H1 (cell line): ENCODE results near the gene CLDN15. TPM values are rescaled to one million over a fixed set of nuclear protein-coding genes. Genes with fewer than 3 reads are reported as not detected.

ENCODE experiments used
- CTCF ChIA-PET: fragments of 300-600 bp; sonication (Branson Sonifier 250); formaldehyde crosslinking; loops from one replicate; lab custom pipeline; 2021; ENCODE audit not compliant: partially characterized antibody; lab: Charles Lee
- POLR2A ChIA-PET: fragments of 300-600 bp; sonication (Branson Sonifier 250); formaldehyde crosslinking; loops from one replicate; lab custom pipeline; 2021; ENCODE audit warnings: inconsistent platforms; ENCODE audit not compliant: partially characterized antibody; lab: Charles Lee
- DNase-seq, 2 experiments: peaks; one replicate each; pipeline versions ENCODE4 v3.0.0 to v3.0.0-alpha.2; 2010 to 2022; ENCODE audit warnings: low spot score in 2 of 2, low read depth in 1 of 2, mixed read lengths in 1 of 2
- FAIRE-seq: peaks from 2 replicates; lab custom pipeline; 2011; peaks lifted over from hg19 to GRCh38; lab: Jason Lieb, UNC
- H2AFZ ChIP-seq: 2 replicates; pipeline ENCODE4 v1.8.1; 2012; ENCODE audit warnings: low read length, inconsistent platforms
- H2AK5ac ChIP-seq: 2 replicates; pipeline ENCODE4 v1.6.1; 2013; ENCODE audit warnings: low read depth, low read length
- H2BK120ac ChIP-seq: replicated peaks from 2 replicates; pipeline ENCODE3; 2013; ENCODE audit warnings: low read depth, low read length, inconsistent platforms
- H2BK12ac ChIP-seq: 2 replicates; pipeline ENCODE4 v1.6.1; 2013; ENCODE audit warnings: low read depth, low read length
- H2BK15ac ChIP-seq: 2 replicates; pipeline ENCODE4 v1.6.1; 2013; ENCODE audit warnings: low read length
- H2BK20ac ChIP-seq: 2 replicates; pipeline ENCODE4 v1.6.1; 2013; ENCODE audit warnings: low read length
- H2BK5ac ChIP-seq: 2 replicates; pipeline ENCODE4 v1.6.1; 2013; ENCODE audit warnings: low read depth, low read length
- H3K14ac ChIP-seq: 2 replicates; pipeline ENCODE4 v1.6.1; 2013; ENCODE audit warnings: inconsistent platforms; ENCODE audit not compliant: insufficient read length
- H3K18ac ChIP-seq: 2 replicates; pipeline ENCODE4 v1.6.1; 2013; ENCODE audit warnings: low read length; ENCODE audit errors: extremely low read depth
- H3K23ac ChIP-seq: 2 replicates; pipeline ENCODE4 v1.6.1; 2013; ENCODE audit warnings: inconsistent platforms; ENCODE audit not compliant: insufficient read length
- H3K23me2 ChIP-seq: 2 replicates; pipeline ENCODE4 v1.6.1; 2013; ENCODE audit warnings: low read depth, low read length
- H3K27ac ChIP-seq: 2 replicates; pipeline ENCODE4 v1.6.1; 2011; ENCODE audit warnings: low read depth, low read length, inconsistent platforms
- H3K27me3 ChIP-seq, 4 experiments: replicated peaks in 1 of 4; 1 replicate in 1 of 4; 2 replicates in 3 of 4; pipeline versions ENCODE4 v1.6.1 to v1.8.1; 2011 to 2013; ENCODE audit warnings: low read length in 3 of 4, mild to moderate bottlenecking in 3 of 4, inconsistent platforms in 2 of 4, mixed read lengths in 2 of 4, moderate library complexity in 1 of 4; ENCODE audit not compliant: control insufficient read depth in 3 of 4, insufficient read depth in 3 of 4; ENCODE audit errors: extremely low read depth in 1 of 4
- H3K36me3 ChIP-seq, 4 experiments: 2 replicates each; pipeline versions ENCODE4 v1.6.1 to v1.8.1; 2011 to 2013; ENCODE audit warnings: mild to moderate bottlenecking in 4 of 4, low read length in 3 of 4, moderate library complexity in 2 of 4, control low read depth in 1 of 4, inconsistent platforms in 1 of 4; ENCODE audit not compliant: insufficient read depth in 4 of 4, control insufficient read depth in 2 of 4
- H3K4ac ChIP-seq: replicated peaks from 2 replicates; pipeline ENCODE3; 2013; ENCODE audit warnings: low read length, low read depth, mixed read lengths, inconsistent platforms; ENCODE audit not compliant: insufficient read length
- H3K4me1 ChIP-seq, 4 experiments: replicated peaks in 1 of 4; 1 replicate in 1 of 4; 2 replicates in 3 of 4; pipeline versions ENCODE4 v1.6.1 to v1.8.1; 2011 to 2013; ENCODE audit warnings: low read length in 3 of 4, inconsistent platforms in 2 of 4, mixed read lengths in 1 of 4; ENCODE audit not compliant: insufficient read depth in 4 of 4, control insufficient read depth in 3 of 4
- H3K4me2 ChIP-seq, 2 experiments: 2 replicates each; pipeline versions ENCODE4 v1.6.1 to v1.8.1; 2011 to 2013; ENCODE audit warnings: low read depth in 2 of 2, low read length in 2 of 2, control low read depth in 1 of 2, inconsistent platforms in 1 of 2, mild to moderate bottlenecking in 1 of 2; ENCODE audit not compliant: insufficient read depth in 1 of 2
- H3K4me3 ChIP-seq, 4 experiments: fragments of 200-600, 300-600 bp in 1 of 4; sonication (generic), shearing (Covaris generic), sonication (Bioruptor Twin) in 1 of 4; 2 replicates each; pipeline versions ENCODE4 v1.5.1 to v1.8.1; 2011 to 2016; ENCODE audit warnings: low read length in 4 of 4, low read depth in 3 of 4, control low read depth in 2 of 4, inconsistent platforms in 2 of 4, mild to moderate bottlenecking in 2 of 4, mixed read lengths in 1 of 4, moderate library complexity in 1 of 4; ENCODE audit not compliant: insufficient read depth in 2 of 4; ENCODE audit errors: extremely low read depth in 1 of 4
- H3K56ac ChIP-seq: replicated peaks from 2 replicates; pipeline ENCODE3; 2013; ENCODE audit warnings: low read depth, mild to moderate bottlenecking, mixed read lengths, low read length, inconsistent platforms; ENCODE audit not compliant: insufficient read length
- H3K79me1 ChIP-seq: 2 replicates; pipeline ENCODE4 v1.6.1; 2013; ENCODE audit warnings: low read depth, low read length, control low read depth
- H3K79me2 ChIP-seq, 2 experiments: 2 replicates each; pipeline versions ENCODE4 v1.6.1 to v1.8.1; 2012 to 2013; ENCODE audit warnings: low read length in 2 of 2, mild to moderate bottlenecking in 2 of 2, inconsistent platforms in 1 of 2; ENCODE audit not compliant: insufficient read depth in 2 of 2, control insufficient read depth in 1 of 2
- H3K9ac ChIP-seq, 4 experiments: replicated peaks in 1 of 4; 1 replicate in 1 of 4; 2 replicates in 3 of 4; pipeline versions ENCODE4 v1.6.1 to v1.8.1; 2011 to 2013; ENCODE audit warnings: low read depth in 3 of 4, low read length in 3 of 4, control low read depth in 2 of 4, mild to moderate bottlenecking in 2 of 4, moderate library complexity in 2 of 4, inconsistent platforms in 1 of 4; ENCODE audit errors: extremely low read depth in 1 of 4
- H3K9me3 ChIP-seq, 2 experiments: 2 replicates each; pipeline versions ENCODE4 v1.6.1 to v1.8.1; 2012 to 2013; ENCODE audit warnings: mild to moderate bottlenecking in 2 of 2, moderate library complexity in 2 of 2, control low read depth in 1 of 2, inconsistent platforms in 1 of 2, low read depth in 1 of 2, low read length in 1 of 2, mixed read lengths in 1 of 2; ENCODE audit not compliant: insufficient read depth in 2 of 2
- H4K20me1 ChIP-seq, 2 experiments: replicated peaks in 1 of 2; 2 replicates each; pipeline versions ENCODE3 to v1.8.1; 2011 to 2013; ENCODE audit warnings: inconsistent platforms in 2 of 2, low read length in 2 of 2, mild to moderate bottlenecking in 1 of 2; ENCODE audit not compliant: insufficient read depth in 2 of 2, control insufficient read depth in 1 of 2
- H4K5ac ChIP-seq: 2 replicates; pipeline ENCODE4 v1.6.1; 2013; ENCODE audit warnings: low read length, low read depth, mixed read lengths, inconsistent platforms; ENCODE audit not compliant: insufficient read length
- H4K8ac ChIP-seq: 2 replicates; pipeline ENCODE4 v1.8.0; 2013; ENCODE audit warnings: mild to moderate bottlenecking, moderate library complexity, low read length, inconsistent platforms; ENCODE audit not compliant: insufficient read depth; ENCODE audit errors: extremely low read depth
- H4K91ac ChIP-seq: replicated peaks from 2 replicates; pipeline ENCODE3; 2013; ENCODE audit warnings: low read length, mixed read lengths, inconsistent platforms; ENCODE audit not compliant: insufficient read length
- CEBPB ChIP-seq: IDR thresholded peaks from 2 replicates; pipeline ENCODE4 v1.6.1; 2012; ENCODE audit warnings: low read depth, low read length
- E2F6 ChIP-seq: IDR thresholded peaks from 2 replicates; pipeline ENCODE4 v1.6.1; 2012; ENCODE audit warnings: inconsistent platforms
- MAFK ChIP-seq: IDR thresholded peaks from 2 replicates; pipeline ENCODE4 v1.6.1; 2012; ENCODE audit warnings: low read depth, mild to moderate bottlenecking, improper control_type of control experiment, low read length
- RAD21 ChIP-seq, 2 experiments: IDR thresholded peaks in 1 of 2; conservative IDR thresholded peaks in 1 of 2; 2 replicates each; pipeline ENCODE4 v1.6.1; 2011; ENCODE audit warnings: low read depth in 2 of 2, low read length in 2 of 2, improper control_type of control experiment in 1 of 2, inconsistent platforms in 1 of 2, mild to moderate bottlenecking in 1 of 2, moderate library complexity in 1 of 2
- RFX5 ChIP-seq: IDR thresholded peaks from 2 replicates; pipeline ENCODE4 v1.6.1; 2011; ENCODE audit warnings: low read depth, low read length, improper control_type of control experiment, borderline replicate concordance
- WGBS, 2 experiments: shearing (Covaris generic) in 1 of 2; methylation state at CpG; one replicate each; pipeline versions ENCODE4 v1.1.6 to v1.1.7; 2013 to 2015; ENCODE audit warnings: low lambda C conversion rate in 2 of 2, mixed read lengths in 2 of 2, inconsistent platforms in 1 of 2, low coverage in 1 of 2, missing lambda C conversion rate in 1 of 2; ENCODE audit not compliant: insufficient replicate concordance in 2 of 2, insufficient coverage in 1 of 2, insufficient read length in 1 of 2; ENCODE audit errors: extremely low coverage in 1 of 2, missing lambda C conversion rate in 1 of 2; 5-methylcytosine and 5-hydroxymethylcytosine counted together
- polyA plus RNA-seq, 7 experiments: library from polyadenylated mRNA; depleted of rRNA in 3 of 7; stranded (reverse) in 5 of 7; unstranded in 2 of 7; fragments of >200 nt in 5 of 7; fragments of 200-250 nt in 2 of 7; gene quantifications; 1 replicate in 5 of 7; 2 replicates in 1 of 7; 4 replicates in 1 of 7; pipeline versions ENCODE4 v1.2.1 to v1.2.3, GENCODE V29; 2011 to 2013; ENCODE audit warnings: missing spikeins in 2 of 7, mixed read lengths in 2 of 7
- total RNA-seq: library from RNA; stranded (reverse); fragmentation: NEBNext Ultra II Directional; extraction: Animal tissue kit (Norgen Biotek cat#: 25700); gene quantifications from 2 replicates; pipeline ENCODE4 v1.2.1, GENCODE V29; 2021
- TF ChIP-seq, protein P1 (sequence below), 3 experiments: IDR thresholded peaks; 1 replicate in 2 of 3; 2 replicates in 1 of 3; pipeline versions ENCODE4 v1.5.1 to v1.6.1; 2011; ENCODE audit warnings: low read length in 3 of 3, mild to moderate bottlenecking in 3 of 3, inconsistent platforms in 2 of 3, low read depth in 1 of 3, moderate library complexity in 1 of 3; ENCODE audit not compliant: insufficient read depth in 1 of 3; ENCODE audit errors: control extremely low read depth in 1 of 3

CLDN15 gene
- total and polyA plus RNA-seq, 2 of the 8 experiments (the other 6 are each of a cell fraction or from before 2014, with no cell fraction given): 5.5 to 7.6 TPM

DNA sequence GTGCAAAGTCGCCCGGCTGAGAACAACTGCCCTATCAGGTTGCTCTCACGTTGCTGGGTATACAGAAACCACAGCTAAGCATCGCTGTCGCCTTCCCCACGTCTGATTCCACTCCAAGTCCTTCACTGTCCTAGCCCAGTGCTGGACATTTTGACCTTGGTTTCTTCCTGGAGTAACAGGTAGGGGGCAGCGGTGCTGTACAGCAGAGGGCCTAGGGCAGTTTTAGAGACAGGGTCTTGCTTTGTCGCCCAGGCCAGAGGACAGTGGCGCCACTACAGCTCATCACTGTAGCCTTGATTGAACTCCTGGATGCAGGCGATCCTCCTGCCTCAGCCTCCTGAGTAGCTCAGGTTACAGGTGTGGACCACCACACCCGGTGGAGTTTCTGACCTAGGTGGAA, 2.6 kb downstream of the CLDN15 start:
- FAIRE-seq: no peak
- Histone ChIP-seq H4K20me1 (peaks cover 0 to 11% of the 10 kb centered on the region in 2 experiments), H3K14ac (no peak overlapping the region), H2BK15ac (0 out of 2 replicates have a peak overlapping the region, but pooled peaks have one; percentile 75), H3K4me1 (peaks cover 0 to 24% (median 12%) of the 10 kb centered on the region in 4 experiments; a peak in 6 of 7 replicates), H3K18ac (no peak overlapping the region), H4K91ac (no peak overlapping the region), H3K4ac (no peak overlapping the region), H2BK5ac (no peak overlapping the region), H2AK5ac (no peak overlapping the region), H4K5ac (no peak overlapping the region), H3K27me3 (no peaks in the 10 kb centered on the region), H3K56ac (no peak overlapping the region), H3K9me3 (no peaks in the 10 kb centered on the region), H3K79me1 (no peaks in the 10 kb centered on the region), H2BK12ac (0 out of 2 replicates have a peak overlapping the region, but pooled peaks have one; percentile 9), H3K9ac (no peak overlapping the region), H3K4me2 (no peak overlapping the region), H3K79me2 (no peaks in the 10 kb centered on the region), H3K27ac (no peak overlapping the region), H3K36me3 (no peaks in the 10 kb centered on the region; a peak in 3 of 8 replicates), H3K4me3 (no peak overlapping the region)
- ChIA-PET CTCF (interaction anchor here (0.6 to 6.5 kb wide), 23 partner anchors 9 to 272 kb away, joined by 3 to 69 read pairs (median 4); partner anchors contain the start of genes FIS1, PLOD3 and ZNHIT1), POLR2A (interaction anchor here (0.7 to 3.9 kb wide), 7 partner anchors 8 to 71 kb away, joined by 3 to 23 read pairs (median 4); partner anchors contain the start of gene FIS1)
- DNase-seq: peak in 1 of 2 experiments; percentile 63
- TF ChIP-seq MAFK (no peak), RAD21 (IDR thresholded peaks at IDR 0.05 in 1 of 2, conservative IDR thresholded peaks at IDR 0.05 in 1 of 2; ENCODE audit: low read depth in 2 of 2, low read length in 2 of 2) (peak; percentile 69 to 78), RFX5 (no peak), E2F6 (no peak), CEBPB (no peak)
- TF ChIP-seq, protein P1, sequence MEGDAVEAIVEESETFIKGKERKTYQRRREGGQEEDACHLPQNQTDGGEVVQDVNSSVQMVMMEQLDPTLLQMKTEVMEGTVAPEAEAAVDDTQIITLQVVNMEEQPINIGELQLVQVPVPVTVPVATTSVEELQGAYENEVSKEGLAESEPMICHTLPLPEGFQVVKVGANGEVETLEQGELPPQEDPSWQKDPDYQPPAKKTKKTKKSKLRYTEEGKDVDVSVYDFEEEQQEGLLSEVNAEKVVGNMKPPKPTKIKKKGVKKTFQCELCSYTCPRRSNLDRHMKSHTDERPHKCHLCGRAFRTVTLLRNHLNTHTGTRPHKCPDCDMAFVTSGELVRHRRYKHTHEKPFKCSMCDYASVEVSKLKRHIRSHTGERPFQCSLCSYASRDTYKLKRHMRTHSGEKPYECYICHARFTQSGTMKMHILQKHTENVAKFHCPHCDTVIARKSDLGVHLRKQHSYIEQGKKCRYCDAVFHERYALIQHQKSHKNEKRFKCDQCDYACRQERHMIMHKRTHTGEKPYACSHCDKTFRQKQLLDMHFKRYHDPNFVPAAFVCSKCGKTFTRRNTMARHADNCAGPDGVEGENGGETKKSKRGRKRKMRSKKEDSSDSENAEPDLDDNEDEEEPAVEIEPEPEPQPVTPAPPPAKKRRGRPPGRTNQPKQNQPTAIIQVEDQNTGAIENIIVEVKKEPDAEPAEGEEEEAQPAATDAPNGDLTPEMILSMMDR (IDR thresholded peaks at IDR 0.05; ENCODE audit: control extremely low read depth in 1 of 3, insufficient read depth in 1 of 3, low read depth in 1 of 3, low read length in 3 of 3): peak in 2 of 3 experiments; percentile 73; a peak in 3 of 4 replicates
- TF ChIP-seq, all 59 proteins: peak for 2
- Histone ChIP-seq H2BK120ac (no peak overlapping the region), H3K23me2 (peaks cover 6% of the 10 kb centered on the region; the same call in 1 of the 2 replicates), H4K8ac (no peak overlapping the region), H2BK20ac (no peak overlapping the region), H3K23ac (no peak overlapping the region), H2AFZ (no peak overlapping the region)
- 74% methylated on average over 11 of the region's 11 CpGs; no CpG with 5 or more reads in 1 of the 2 experiments for WGBS, 2 experiments
